ENCODE results near the gene CARD14.
"Not testable (repeated sequence)": the region's sequence is repeated elsewhere in the genome, so short reads cannot be mapped to it uniquely, and the experiment has no call there.

Gene CARD14

GRCh38 chr17:80248894-80249710 lies 79.3 kb downstream of the CARD14 start:
- no peak for DNase-seq (ENCODE audit: low read depth, low spot score)

- no peak for DNase-seq (ENCODE audit: low read depth, low spot score)
Observed at GRCh38 chr17:80251966-80252365, 82.1 kb downstream of the CARD14 start.

GRCh38 chr17:80252871-80253270 lies 83.0 kb downstream of the CARD14 start:
- DNase-seq (ENCODE audit: low read depth, low spot score): no peak

- no peak for DNase-seq (ENCODE audit: low read depth, low spot score)
Observed at GRCh38 chr17:80253631-80254395, 84.0 kb downstream of the CARD14 start.

- DNase-seq (ENCODE audit: low read depth, low spot score): no peak
Observed at GRCh38 chr17:80254396-80255251, 84.8 kb downstream of the CARD14 start.

- DNase-seq (ENCODE audit: low read depth, low spot score): no peak
Observed at GRCh38 chr17:80256034-80256350, 86.2 kb downstream of the CARD14 start.

GRCh38 chr17:80257716-80258213 lies 87.9 kb downstream of the CARD14 start:
- no peak for DNase-seq (ENCODE audit: low read depth, low spot score)

GRCh38 chr17:80258296-80258695 lies 88.5 kb downstream of the CARD14 start:
- DNase-seq (ENCODE audit: low read depth, low spot score): not testable (repeated sequence)

Data from brain pericyte (primary cell).